Omental fat pad (tissue), 4 donors: ENCODE measurements around the gene FAM20B. TPM values are rescaled to one million over a fixed set of nuclear protein-coding genes. Genes with fewer than 3 reads are reported as not detected.
A peak's percentile ranks its signal among the peaks of the same experiment; 100 is the strongest.

ENCODE experiments used
- ATAC-seq: fragments of 150-250 bp; one replicate; pipeline ENCODE4 v1.9.1; 2016; ENCODE audit warnings: mild to moderate bottlenecking, moderate library complexity; ENCODE audit not compliant: low FRiP score
- DNase-seq: peaks from one replicate; pipeline ENCODE4 v3.0.0-alpha.2; 2019; ENCODE audit warnings: low spot score
- total RNA-seq, 4 donors: library from RNA; depleted of rRNA; stranded (reverse); fragments of >200 nt; gene quantifications; one replicate each; pipeline ENCODE4 v1.1.0, GENCODE V29; 2016
- TF ChIP-seq, protein P1 (sequence below), 3 donors: fragments of 450-650 bp; IDR thresholded peaks; one replicate each; pipeline ENCODE4 v1.5.1; 2016 to 2017; ENCODE audit warnings: antibody characterized with exemption in 3 of 3, mild to moderate bottlenecking in 3 of 3, moderate library complexity in 2 of 3

FAM20B gene
- total RNA-seq, 4 donors from 2014 or later, result 27.6 to 37.0 (median 35.0) TPM

GRCh38 chr1:179023946-179024650, 1.6 kb upstream of the FAM20B start:
- DNase-seq (no peak), ATAC-seq (no peak)
- TF ChIP-seq, protein P1, sequence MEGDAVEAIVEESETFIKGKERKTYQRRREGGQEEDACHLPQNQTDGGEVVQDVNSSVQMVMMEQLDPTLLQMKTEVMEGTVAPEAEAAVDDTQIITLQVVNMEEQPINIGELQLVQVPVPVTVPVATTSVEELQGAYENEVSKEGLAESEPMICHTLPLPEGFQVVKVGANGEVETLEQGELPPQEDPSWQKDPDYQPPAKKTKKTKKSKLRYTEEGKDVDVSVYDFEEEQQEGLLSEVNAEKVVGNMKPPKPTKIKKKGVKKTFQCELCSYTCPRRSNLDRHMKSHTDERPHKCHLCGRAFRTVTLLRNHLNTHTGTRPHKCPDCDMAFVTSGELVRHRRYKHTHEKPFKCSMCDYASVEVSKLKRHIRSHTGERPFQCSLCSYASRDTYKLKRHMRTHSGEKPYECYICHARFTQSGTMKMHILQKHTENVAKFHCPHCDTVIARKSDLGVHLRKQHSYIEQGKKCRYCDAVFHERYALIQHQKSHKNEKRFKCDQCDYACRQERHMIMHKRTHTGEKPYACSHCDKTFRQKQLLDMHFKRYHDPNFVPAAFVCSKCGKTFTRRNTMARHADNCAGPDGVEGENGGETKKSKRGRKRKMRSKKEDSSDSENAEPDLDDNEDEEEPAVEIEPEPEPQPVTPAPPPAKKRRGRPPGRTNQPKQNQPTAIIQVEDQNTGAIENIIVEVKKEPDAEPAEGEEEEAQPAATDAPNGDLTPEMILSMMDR (IDR thresholded peaks at IDR 0.05), result no peak

DNA sequence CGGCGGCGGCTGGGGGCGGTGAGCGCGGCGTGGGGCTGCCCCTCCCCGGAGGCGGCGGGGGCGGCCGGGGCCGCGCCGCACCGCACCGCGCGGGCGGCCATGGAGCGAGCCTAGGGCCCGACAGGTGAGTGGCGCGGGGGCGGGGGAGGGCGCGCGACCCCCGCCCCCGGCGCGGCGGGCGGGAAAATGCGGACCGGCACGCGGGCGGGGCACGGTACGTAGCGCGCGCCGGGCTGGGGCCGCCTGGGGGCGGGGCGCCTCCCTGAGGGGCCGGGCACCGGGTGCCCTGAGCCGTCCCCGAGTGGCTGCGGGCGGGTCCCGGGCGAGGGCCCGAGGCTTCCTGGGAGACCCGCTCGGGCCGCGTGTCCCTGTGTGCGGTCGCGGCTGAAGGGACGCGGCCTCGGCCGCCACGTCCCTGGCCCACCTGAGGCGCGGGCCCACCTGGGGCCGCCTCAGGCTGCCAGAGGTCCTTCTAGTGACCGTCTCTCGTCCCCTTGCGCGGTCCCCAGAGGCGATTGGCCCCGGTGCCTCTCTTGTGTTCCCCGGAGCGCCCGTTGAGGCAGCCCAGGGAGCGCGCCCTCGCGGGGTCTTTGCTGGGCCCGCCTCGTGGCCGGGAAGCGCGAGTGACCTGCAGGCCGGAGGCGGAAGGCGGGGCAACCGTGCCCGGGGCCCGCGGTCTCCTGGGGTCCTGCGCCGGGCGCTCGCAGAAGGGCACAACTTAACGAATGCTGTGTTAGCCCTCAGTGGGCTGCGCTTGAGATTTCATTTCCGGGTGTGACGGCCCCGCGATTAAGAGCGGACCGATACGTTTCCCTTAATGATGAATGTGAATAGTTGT, 500 bp downstream of the FAM20B start:
- TF ChIP-seq, protein P1 (IDR thresholded peaks at IDR 0.05), result no peak
- DNase-seq (peak; percentile 32), ATAC-seq (peak; percentile 87)

GRCh38 chr1:179026813-179027669, 1.3 kb downstream of the FAM20B start:
- DNase-seq, result no peak
- ATAC-seq, result no peak
- TF ChIP-seq, protein P1 (IDR thresholded peaks at IDR 0.05), result no peak

DNA sequence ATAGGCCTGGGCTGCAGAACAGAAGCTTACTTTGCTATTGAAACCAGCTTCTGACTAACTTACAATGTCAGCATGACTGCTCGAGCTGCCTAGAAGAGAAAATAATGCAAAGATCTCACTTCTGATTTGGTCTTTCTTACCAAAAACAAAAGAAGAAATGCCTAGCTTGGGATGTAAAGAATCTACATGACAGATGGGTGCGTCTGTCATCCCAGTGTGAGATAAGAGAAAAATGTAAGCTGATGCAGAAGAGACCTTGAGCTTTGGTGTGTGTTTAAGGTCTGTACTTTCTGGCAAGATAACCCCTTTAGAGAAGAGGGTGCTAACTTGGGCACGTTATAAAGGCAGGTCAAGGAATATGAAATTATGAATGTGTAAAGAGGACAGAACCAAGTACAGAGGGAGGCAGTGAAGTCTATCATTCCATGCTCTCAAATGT, 3.6 kb downstream of the FAM20B start:
- no peak for DNase-seq
- ATAC-seq, result no peak
- TF ChIP-seq, protein P1 (IDR thresholded peaks at IDR 0.05), result no peak

DNA sequence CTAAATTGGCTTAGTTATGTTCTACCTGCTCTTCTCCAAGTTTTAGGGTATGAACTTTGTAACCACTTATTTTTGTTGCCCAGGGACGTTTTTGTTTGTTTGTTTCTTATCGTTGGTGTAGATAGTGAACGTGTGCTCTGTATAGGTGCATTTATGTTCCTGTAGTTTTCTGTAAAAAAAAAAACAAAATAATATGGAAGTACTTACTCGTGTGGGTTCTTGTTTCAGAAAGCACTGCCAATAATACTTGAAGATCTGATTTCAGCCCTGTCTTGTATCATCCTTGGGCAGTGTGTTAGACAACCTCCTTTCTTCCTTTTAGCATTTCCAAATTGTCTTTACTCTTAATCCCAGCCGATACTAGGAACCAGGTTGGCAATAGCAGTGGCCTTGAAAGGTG, 4.4 kb downstream of the FAM20B start:
- ATAC-seq (no peak), DNase-seq (no peak)
- TF ChIP-seq, protein P1 (IDR thresholded peaks at IDR 0.05), result no peak

GRCh38 chr1:179030683-179031082, 5.0 kb downstream of the FAM20B start:
- TF ChIP-seq, protein P1 (IDR thresholded peaks at IDR 0.05), result no peak
- DNase-seq (no peak), ATAC-seq (no peak)
